Motor neuron (in vitro differentiated cells): Measurements from ENCODE around the gene C11orf42. TPM values are rescaled to one million over a fixed set of nuclear protein-coding genes. Genes with fewer than 3 reads are reported as not detected.
A peak's percentile ranks its signal among the peaks of the same experiment; 100 is the strongest.
"Not testable (repeated sequence)": the region's sequence is repeated elsewhere in the genome, so short reads cannot be mapped to it uniquely, and the experiment has no call there.

Experiments used
- ATAC-seq, 8 experiments: fragments of 200-7000 bp; cut with Tn5 transposase; replicated peaks in 6 of 8; 2 replicates each; pipeline ENCODE4 v1.8.0; 2021; ENCODE audit warnings: mild to moderate bottlenecking in 8 of 8, moderate library complexity in 8 of 8
- H3K27ac ChIP-seq, 2 donors: fragments of 250-450 bp; sonication (Bioruptor Pico); 2 replicates each; pipeline ENCODE4 v1.9.0; 2021; ENCODE audit warnings: antibody characterized with exemption in 2 of 2, mild to moderate bottlenecking in 2 of 2, moderate library complexity in 1 of 2
- H3K4me1 ChIP-seq, 2 donors: fragments of 250-450 bp; sonication (Bioruptor Pico); replicated peaks in 1 of 2; 2 replicates each; pipeline ENCODE4 v1.6.1; 2021; ENCODE audit warnings: antibody characterized with exemption in 2 of 2, mild to moderate bottlenecking in 2 of 2, moderate library complexity in 1 of 2
- H3K4me3 ChIP-seq, 5 donors: fragments of 250-450 bp; sonication (Bioruptor Pico); 2 replicates each; pipeline ENCODE4 v1.9.0; 2021; ENCODE audit warnings: antibody characterized with exemption in 5 of 5, mild to moderate bottlenecking in 5 of 5, moderate library complexity in 4 of 5
- WGBS, 10 experiments: fragments of 450-650 bp; shearing (Covaris generic); methylation state at CpG; one replicate each; pipeline ENCODE4 v1.0.0; 2022; 5-methylcytosine and 5-hydroxymethylcytosine counted together
- in situ Hi-C, 9 experiments: fragments of 400-800 bp; cut with MboI; loops; one replicate each; pipeline ENCODE4 v1.15.0; 2021; ENCODE audit warnings: low sequenced_read_pairs in 9 of 9, low pct_unique_long_range_greater_than_20kb in 2 of 9; ENCODE audit not compliant: unreplicated experiment in 9 of 9
- total RNA-seq, 8 experiments: library from RNA; unstranded; fragments of 300-600 nt; gene quantifications; 2 replicates each; pipeline versions ENCODE4 v1.2.3 to v1.2.4, GENCODE V29; 2022

Gene C11orf42
- total RNA-seq, 8 experiments from 2014 or later: 0.50 to 1.3 (median 0.81) TPM; not detected in 1

DNA sequence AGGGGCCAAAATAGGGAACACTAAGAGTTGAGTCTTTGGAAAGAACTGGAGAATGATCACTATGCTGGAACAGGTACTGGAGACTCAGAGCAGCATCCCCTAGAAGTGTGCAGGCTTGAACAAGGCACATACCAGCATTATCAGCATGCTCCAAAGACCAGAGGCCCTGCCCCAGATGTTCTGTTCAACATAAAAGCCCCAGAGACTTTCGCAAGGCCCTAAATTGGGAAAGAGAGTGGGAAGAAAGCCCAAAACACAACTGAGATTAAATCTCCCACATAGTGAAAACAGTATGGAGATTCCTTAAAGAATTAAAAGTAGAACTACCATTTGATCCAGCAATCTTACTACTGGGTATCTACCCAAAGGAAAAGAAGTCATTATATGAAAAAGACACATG lies 42.9 kb downstream of the C11orf42 start:
- peaks cover 0 to 2% of the 10 kb centered on the region in 2 donors for H3K4me1 ChIP-seq
- peak in 1 of 8 experiments; percentile 14 for ATAC-seq
- WGBS, 10 experiments: 38 to 100% (median 100%) methylated on average over 1 of the region's 1 CpG; no CpG with 5 or more reads in 6 of the 10 experiments
- H3K27ac ChIP-seq: no peak overlapping the region
- H3K4me3 ChIP-seq: no peak overlapping the region
- in situ Hi-C loops: loop anchor here in 1 of 9 experiments (25.0 kb wide), 1 partner anchor 114 kb away; no protein-coding TSS in a partner anchor

DNA sequence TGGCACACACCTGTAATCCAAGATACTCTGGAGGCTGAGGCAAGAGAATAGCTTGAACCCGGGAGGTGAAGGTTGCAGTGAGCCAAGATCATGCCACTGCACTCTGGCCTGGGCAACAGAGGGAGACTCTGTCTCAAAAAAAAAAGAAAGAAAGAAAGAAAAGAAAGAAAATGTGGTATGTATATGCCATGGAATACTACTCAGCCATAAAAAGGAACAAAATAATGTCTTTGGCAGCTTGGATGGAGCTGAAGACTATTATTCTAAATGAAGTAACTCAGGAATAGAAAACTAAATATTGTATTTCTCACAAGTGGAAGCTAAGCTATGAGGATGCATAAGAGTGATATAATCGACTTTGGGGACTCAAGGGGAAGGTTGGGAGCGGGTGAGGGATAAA lies 43.5 kb downstream of the C11orf42 start:
- H3K27ac ChIP-seq, ATAC-seq, H3K4me3 ChIP-seq, H3K4me1 ChIP-seq: not testable (repeated sequence)
- in situ Hi-C loops: loop anchor here in 1 of 9 experiments (25.0 kb wide), 1 partner anchor 113 kb away; no protein-coding TSS in a partner anchor
- WGBS, 10 experiments: 33 to 100% (median 69%) methylated on average over 1 to 3 of the region's 3 CpGs

DNA sequence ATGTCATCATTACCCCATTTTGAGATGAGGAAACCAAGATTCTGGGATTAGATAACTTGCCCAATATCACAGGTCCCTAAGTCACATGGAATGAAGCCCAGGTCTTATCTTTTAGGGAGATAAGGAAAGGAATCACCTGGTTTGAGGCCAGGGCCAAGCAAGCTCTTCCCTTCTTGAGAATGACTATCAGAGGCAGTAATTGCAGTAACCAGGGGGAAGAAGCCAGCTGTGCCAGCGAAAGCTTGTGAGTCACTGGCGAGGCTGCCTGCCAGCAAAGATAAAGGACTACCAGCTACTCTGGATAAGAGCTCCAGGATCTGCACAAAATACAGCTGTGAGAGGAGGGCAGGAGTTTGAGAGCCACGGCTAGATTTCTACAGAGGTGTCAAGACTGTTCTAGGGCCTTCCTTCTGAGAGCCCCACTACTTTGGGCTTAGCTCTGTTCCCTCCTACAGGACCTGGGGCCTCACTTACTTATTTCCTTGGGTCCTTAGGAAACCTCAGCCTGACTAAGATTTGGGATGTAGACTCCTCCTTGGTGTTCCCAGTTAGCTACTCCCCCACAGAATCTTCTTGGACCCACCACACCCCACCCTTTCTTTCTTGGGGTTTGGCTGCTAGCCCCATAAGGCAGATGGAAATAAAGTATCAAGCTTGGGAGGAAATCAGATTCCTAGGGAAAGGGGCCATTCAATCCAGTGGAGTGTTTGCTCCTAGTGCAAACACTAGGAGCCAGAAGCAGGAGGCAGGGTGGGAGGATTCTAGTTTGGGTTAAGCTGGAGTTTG lies 44.6 kb downstream of the C11orf42 start:
- peaks cover 0 to 2% of the 10 kb centered on the region in 2 donors for H3K4me1 ChIP-seq
- peak in 3 of 8 experiments; percentile 21 to 66 (median 27) for ATAC-seq
- in situ Hi-C loops: loop anchor here in 2 of 9 experiments (25.0 kb wide), 1 partner anchor 112 kb away; no protein-coding TSS in a partner anchor
- no peak overlapping the region for H3K27ac ChIP-seq
- 33 to 100% (median 80%) methylated on average over 1 to 2 of the region's 3 CpGs; no CpG with 5 or more reads in 7 of the 10 experiments for WGBS, 10 experiments
- no peak overlapping the region for H3K4me3 ChIP-seq

- in situ Hi-C loops: loop anchor here in 1 of 9 experiments (25.0 kb wide), 1 partner anchor 111 kb away; no protein-coding TSS in a partner anchor
- 0 to 51% (median 34%) methylated on average over 2 to 6 of the region's 6 CpGs; no CpG with 5 or more reads in 2 of the 10 experiments for WGBS, 10 experiments
- ATAC-seq: peak; percentile 93 to 99 (median 96)
Observed at GRCh38 chr11:6251120-6251733, 45.9 kb downstream of the C11orf42 start.

GRCh38 chr11:6251990-6252473 lies 46.7 kb downstream of the C11orf42 start:
- Histone ChIP-seq H3K27ac (no peak overlapping the region), H3K4me1 (peaks cover 0 to 2% of the 10 kb centered on the region in 2 donors), H3K4me3 (no peak overlapping the region)
- in situ Hi-C loops: loop anchor here in 1 of 9 experiments (25.0 kb wide), 1 partner anchor 110 kb away; no protein-coding TSS in a partner anchor
- 55 to 100% (median 83%) methylated on average over 1 to 5 of the region's 6 CpGs; no CpG with 5 or more reads in 4 of the 10 experiments for WGBS, 10 experiments
- peak in 2 of 8 experiments; percentile 7 to 40 for ATAC-seq

More at GRCh38 chr11:6251120-6251733, 45.9 kb downstream of the C11orf42 start:
- H3K4me1 ChIP-seq: peaks cover 0 to 2% of the 10 kb centered on the region in 2 donors
- H3K27ac ChIP-seq: no peak overlapping the region
- no peak overlapping the region for H3K4me3 ChIP-seq

DNA sequence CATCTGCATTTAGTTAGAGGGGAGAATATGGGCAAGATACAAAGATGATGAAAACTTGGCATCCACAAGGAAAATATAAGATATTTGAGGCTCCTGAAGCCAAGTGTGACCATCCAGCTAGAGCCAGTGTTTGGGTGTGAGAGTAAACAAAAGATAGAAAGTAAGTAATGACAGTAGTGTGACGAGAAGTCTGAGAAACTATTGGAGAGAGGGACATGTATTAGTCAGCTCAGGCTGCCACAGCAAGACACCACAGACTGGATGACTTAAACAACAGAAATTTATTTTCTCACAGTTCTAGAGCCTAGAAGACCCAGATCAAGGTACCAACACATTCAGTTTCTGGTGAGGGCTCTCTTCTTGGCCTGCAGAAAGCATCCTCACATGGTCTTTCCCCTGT lies 47.8 kb downstream of the C11orf42 start:
- Histone ChIP-seq H3K4me1 (peaks cover 0 to 2% of the 10 kb centered on the region in 2 donors), H3K27ac (no peak overlapping the region), H3K4me3 (no peak overlapping the region)
- in situ Hi-C loops: loop anchor here in 1 of 9 experiments (25.0 kb wide), 1 partner anchor 109 kb away; no protein-coding TSS in a partner anchor
- 20 to 92% (median 63%) methylated on average over 1 of the region's 1 CpG; no CpG with 5 or more reads in 6 of the 10 experiments for WGBS, 10 experiments
- no peak for ATAC-seq

- ATAC-seq: no peak
- in situ Hi-C loops: loop anchor here in 1 of 9 experiments (25.0 kb wide), 1 partner anchor 104 kb away; no protein-coding TSS in a partner anchor
- H3K4me3 ChIP-seq: peak overlapping the region in 2 of 5 donors; percentile 51 to 58
- H3K27ac ChIP-seq: no peak overlapping the region
- 33 to 83% (median 62%) methylated on average over 1 to 3 of the region's 3 CpGs; no CpG with 5 or more reads in 4 of the 10 experiments for WGBS, 10 experiments
- H3K4me1 ChIP-seq: peaks cover 3 to 4% of the 10 kb centered on the region in 2 donors
Observed at GRCh38 chr11:6258141-6258540, 52.8 kb downstream of the C11orf42 start.

DNA sequence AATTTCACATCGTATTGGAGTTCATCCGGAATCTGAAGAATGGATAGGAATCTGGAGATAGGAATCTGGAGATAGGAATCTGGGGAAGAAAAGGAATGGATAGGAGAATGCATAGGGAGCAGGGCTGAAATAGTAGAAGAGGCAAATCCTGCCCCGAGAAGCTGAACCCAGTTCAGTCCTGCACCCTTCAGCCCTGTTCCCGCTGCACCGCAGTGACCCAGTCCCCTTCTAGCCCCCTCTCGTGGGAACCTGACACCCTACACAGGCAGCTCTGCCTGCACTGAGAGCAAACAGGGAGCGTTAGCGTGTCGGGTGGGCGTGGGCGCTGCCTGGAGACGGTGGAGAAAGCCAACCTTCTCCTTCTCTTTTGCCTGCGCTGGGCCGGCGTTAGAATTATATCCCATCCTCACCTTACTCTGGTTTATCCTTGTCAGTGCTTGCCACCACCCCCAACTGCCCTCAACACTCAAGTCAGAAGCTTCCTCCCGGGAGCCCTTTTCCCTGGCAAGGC lies 53.3 kb downstream of the C11orf42 start:
- peak; percentile 50 to 69 (median 66) for ATAC-seq
- H3K27ac ChIP-seq: peak overlapping the region; percentile 6 to 68
- in situ Hi-C loops: loop anchor here in 1 of 9 experiments (25.0 kb wide), 1 partner anchor 104 kb away; no protein-coding TSS in a partner anchor
- WGBS, 10 experiments: 0 to 43% (median 15%) methylated on average over 1 to 15 of the region's 16 CpGs; no CpG with 5 or more reads in 3 of the 10 experiments
- peak overlapping the region; percentile 40 to 58 (median 51) for H3K4me3 ChIP-seq
- peaks cover 3 to 4% of the 10 kb centered on the region in 2 donors for H3K4me1 ChIP-seq

DNA sequence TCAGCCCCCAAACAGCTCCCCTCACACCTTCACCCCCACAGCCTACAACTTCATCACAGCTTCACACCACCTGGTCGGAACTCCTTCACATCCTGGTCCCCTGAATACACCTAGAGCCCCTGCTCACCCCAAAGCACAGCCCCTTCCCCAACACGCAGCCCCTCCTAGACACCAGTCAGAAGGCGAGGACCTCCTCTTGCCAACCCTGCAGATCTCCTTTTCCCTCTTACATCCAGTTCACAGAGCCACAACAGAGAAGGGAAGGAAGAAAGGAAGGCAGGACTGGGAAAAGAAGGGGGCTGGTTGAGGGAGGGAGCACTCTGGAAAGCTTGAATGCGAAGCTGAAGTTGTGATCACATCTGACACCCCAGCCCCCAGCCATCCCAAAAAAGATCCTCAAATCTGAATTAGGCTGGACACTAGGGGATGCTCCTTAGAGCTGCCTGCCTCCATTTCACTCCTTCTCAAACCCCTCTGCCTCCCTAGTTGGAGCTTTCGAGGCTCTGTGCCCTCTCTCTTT lies 54.9 kb downstream of the C11orf42 start:
- in situ Hi-C loops: loop anchor here in 1 of 9 experiments (25.0 kb wide), 1 partner anchor 102 kb away; no protein-coding TSS in a partner anchor
- no peak overlapping the region for H3K27ac ChIP-seq
- no peak for ATAC-seq
- H3K4me1 ChIP-seq: peaks cover 3 to 4% of the 10 kb centered on the region in 2 donors
- H3K4me3 ChIP-seq: peak overlapping the region; percentile 40 to 58 (median 51)
- WGBS, 10 experiments: 54 to 100% (median 100%) methylated on average over 1 to 2 of the region's 5 CpGs; no CpG with 5 or more reads in 5 of the 10 experiments

Other genes with a start within 250 kb of the C11orf42 start
- 1 to 10 TPM in 1 of 8 experiments, under 1 TPM in 2, not detected in 5; 0.32 to 1.6 (median 0.84) TPM for gene OR56A5, start 237.1 kb upstream of the C11orf42 start, total RNA-seq
- gene OR52L1, start 218.6 kb upstream of the C11orf42 start, total RNA-seq: under 1 TPM in 2 of 8 experiments, not detected in 6; 0.21 to 0.62 TPM
- gene OR56A4, start 198.6 kb upstream of the C11orf42 start, total RNA-seq: under 1 TPM in 4 of 8 experiments, not detected in 4; 0.10 to 0.76 (median 0.15) TPM
- gene OR56A1, start 174.8 kb upstream of the C11orf42 start, total RNA-seq: under 1 TPM in 6 of 8 experiments, not detected in 2; under 0.01 to 0.38 (median 0.12) TPM
- under 1 TPM in 1 of 8 experiments, not detected in 7; 0.18 TPM for gene OR56B4, start 97.9 kb upstream of the C11orf42 start, total RNA-seq
- gene OR52B2, start 35.2 kb upstream of the C11orf42 start, total RNA-seq: under 1 TPM in 2 of 8 experiments, not detected in 6; 0.18 to 0.81 TPM
- gene OR52W1, start 6.3 kb upstream of the C11orf42 start, total RNA-seq: under 1 TPM in 4 of 8 experiments, not detected in 4; 0.16 to 0.71 (median 0.36) TPM
- 10 to 100 TPM; 12.4 to 40.6 (median 25.9) TPM for gene FHIP1B, start 29.1 kb downstream of the C11orf42 start, total RNA-seq
- 1 to 10 TPM in 1 of 8 experiments, under 1 TPM in 5, not detected in 2; 0.14 to 1.1 (median 0.62) TPM for gene CNGA4, start 33.5 kb downstream of the C11orf42 start, total RNA-seq
- gene CCKBR, start 54.3 kb downstream of the C11orf42 start, total RNA-seq: 1 to 10 TPM in 4 of 8 experiments, under 1 TPM in 4; 0.27 to 2.4 (median 1.1) TPM
- 10 to 100 TPM in 1 of 8 experiments, 1 to 10 TPM in 2, under 1 TPM in 5; 0.16 to 20.7 (median 0.84) TPM for gene CAVIN3, start 114.9 kb downstream of the C11orf42 start, total RNA-seq
- gene SMPD1, start 184.9 kb downstream of the C11orf42 start, total RNA-seq: 10 to 100 TPM; 14.4 to 75.1 (median 21.0) TPM
- 100 to 1,000 TPM in 2 of 8 experiments, 10 to 100 TPM in 6; 21.1 to 131 (median 93.3) TPM for gene APBB1, start 213.5 kb downstream of the C11orf42 start, total RNA-seq
- gene HPX, start 235.4 kb downstream of the C11orf42 start, total RNA-seq: 1 to 10 TPM in 6 of 8 experiments, under 1 TPM in 2; 0.45 to 6.3 (median 1.2) TPM